Stimulated activated CD8-positive, alpha-beta memory T cell treated with anti-CD3 and anti-CD28 coated beads, Interleukin-15, amount 100 ng/mL, for 48 hours (primary cell): Measurements from ENCODE around the gene CACNA1C.

ENCODE experiments used
- DNase-seq, 2 donors: peaks; one replicate each; pipeline ENCODE4 v3.0.0-alpha.2; 2020; ENCODE audit warnings: low read depth in 2 of 2

CACNA1C gene

GRCh38 chr12:2627076-2627834, 574.5 kb downstream of the CACNA1C start:
- no peak for DNase-seq

GRCh38 chr12:2627835-2628191, 575.0 kb downstream of the CACNA1C start:
- DNase-seq = no peak

GRCh38 chr12:2628401-2628800, 575.6 kb downstream of the CACNA1C start:
- DNase-seq = no peak

- no peak for DNase-seq
Observed at GRCh38 chr12:2629051-2629450, 576.3 kb downstream of the CACNA1C start.

GRCh38 chr12:2631653-2632350, 579.0 kb downstream of the CACNA1C start:
- no peak for DNase-seq

- DNase-seq = no peak
Observed at GRCh38 chr12:2633176-2633824, 580.5 kb downstream of the CACNA1C start.

- DNase-seq = no peak
Observed at GRCh38 chr12:2633825-2634200, 581.0 kb downstream of the CACNA1C start.

GRCh38 chr12:2634471-2634870, 581.7 kb downstream of the CACNA1C start:
- no peak for DNase-seq

- no peak for DNase-seq
Observed at GRCh38 chr12:2636741-2637340, 584.1 kb downstream of the CACNA1C start.

GRCh38 chr12:2637371-2637770, 584.6 kb downstream of the CACNA1C start:
- DNase-seq = no peak

- DNase-seq = no peak
Observed at GRCh38 chr12:2638273-2639019, 585.7 kb downstream of the CACNA1C start.

- no peak for DNase-seq
Observed at GRCh38 chr12:2639020-2639298, 586.2 kb downstream of the CACNA1C start.

GRCh38 chr12:2640281-2640680, 587.5 kb downstream of the CACNA1C start:
- no peak for DNase-seq

- peak; percentile 17 to 33 for DNase-seq
Observed at GRCh38 chr12:2640709-2641108, 587.9 kb downstream of the CACNA1C start.

- DNase-seq = no peak
Observed at GRCh38 chr12:2641207-2641606, 588.4 kb downstream of the CACNA1C start.

GRCh38 chr12:2641761-2642160, 589.0 kb downstream of the CACNA1C start:
- DNase-seq = no peak

- no peak for DNase-seq
Observed at GRCh38 chr12:2642176-2642892, 589.5 kb downstream of the CACNA1C start.

GRCh38 chr12:2642896-2643425, 590.2 kb downstream of the CACNA1C start:
- no peak for DNase-seq

- no peak for DNase-seq
Observed at GRCh38 chr12:2643576-2644135, 590.9 kb downstream of the CACNA1C start.

- no peak for DNase-seq
Observed at GRCh38 chr12:2644683-2645405, 592.1 kb downstream of the CACNA1C start.
